Stimulated activated CD8-positive, alpha-beta memory T cell treated with anti-CD3 and anti-CD28 coated beads, Interleukin-7, amount 100 ng/mL, for 24 hours (primary cell): ENCODE data around the gene SCFD2.
"Not testable (repeated sequence)": the region's sequence is repeated elsewhere in the genome, so short reads cannot be mapped to it uniquely, and the experiment has no call there.

Experiments used
- DNase-seq: peaks from one replicate; pipeline ENCODE4 v3.0.0-alpha.2; 2020; ENCODE audit warnings: low read depth

The SCFD2 gene

GRCh38 chr4:53365486-53366300 lies at the start of gene SCFD2:
Gene SCFD2 (minus strand): TSS chr4:53366061.
- DNase-seq: peak; percentile 98

- DNase-seq: not testable (repeated sequence)
Measured at GRCh38 chr4:53409479-53409878, 43.6 kb upstream of the SCFD2 start.

GRCh38 chr4:53380221-53380620 lies 14.4 kb upstream of the SCFD2 start:
- DNase-seq: no peak

GRCh38 chr4:53378171-53378482 lies 12.3 kb upstream of the SCFD2 start:
- no peak for DNase-seq

GRCh38 chr4:53377319-53378170 lies 11.7 kb upstream of the SCFD2 start, which contains the start of gene FIP1L1:
Gene FIP1L1 (plus strand): TSS chr4:53377641. CDS start chr4:53377839, 198 bp downstream.
- DNase-seq: peak; percentile 92

GRCh38 chr4:53376900-53377299 lies 11.0 kb upstream of the SCFD2 start:
- DNase-seq: no peak

- DNase-seq: no peak
Measured at GRCh38 chr4:53374777-53375258, 9.0 kb upstream of the SCFD2 start.

- DNase-seq: no peak
Measured at GRCh38 chr4:53371843-53372521, 6.1 kb upstream of the SCFD2 start.

- DNase-seq: no peak
Measured at GRCh38 chr4:53371049-53371448, 5.2 kb upstream of the SCFD2 start.

GRCh38 chr4:53367721-53368120 lies 1.9 kb upstream of the SCFD2 start:
- DNase-seq: no peak

- no peak for DNase-seq
Measured at GRCh38 chr4:53366301-53366716, 448 bp upstream of the SCFD2 start.

- DNase-seq: no peak
Measured at GRCh38 chr4:53365121-53365485, 758 bp downstream of the SCFD2 start.

GRCh38 chr4:53364624-53365023 lies 1.2 kb downstream of the SCFD2 start:
- no peak for DNase-seq

GRCh38 chr4:53362093-53362492 lies 3.8 kb downstream of the SCFD2 start:
- no peak for DNase-seq

- DNase-seq: no peak
Measured at GRCh38 chr4:53361451-53361850, 4.4 kb downstream of the SCFD2 start.

- DNase-seq: no peak
Measured at GRCh38 chr4:53355930-53356521, 9.8 kb downstream of the SCFD2 start.

- DNase-seq: no peak
Measured at GRCh38 chr4:53354012-53354722, 11.7 kb downstream of the SCFD2 start.

GRCh38 chr4:53349091-53349491 lies 16.8 kb downstream of the SCFD2 start:
- no peak for DNase-seq

GRCh38 chr4:53348046-53348445 lies 17.8 kb downstream of the SCFD2 start:
- DNase-seq: no peak

GRCh38 chr4:53346920-53347852 lies 18.7 kb downstream of the SCFD2 start:
- DNase-seq: no peak
